ENCODE data around the gene ZNF844.
A peak's percentile ranks its signal among the peaks of the same experiment; 100 is the strongest.

ZNF844 gene

GRCh38 chr19:12064590-12065538, at the start of gene ZNF844:
ZNF844 (plus strand) TSS chr19:12064731; CDS start chr19:12064874, 143 bp downstream.
- TF ChIP-seq CTCF (IDR thresholded peaks at IDR 0.05; ENCODE audit: insufficient read depth, missing control alignments): no peak
- FAIRE-seq: no peak
- peak; percentile 77 for DNase-seq (ENCODE audit: insufficient read length, low spot score)

GRCh38 chr19:12015015-12015752, 49.3 kb upstream of the ZNF844 start:
- no peak for TF ChIP-seq CTCF (IDR thresholded peaks at IDR 0.05; ENCODE audit: insufficient read depth, missing control alignments)
- DNase-seq (ENCODE audit: insufficient read length, low spot score) (no peak), FAIRE-seq (no peak)

GRCh38 chr19:12015753-12016116, 48.8 kb upstream of the ZNF844 start:
- no peak for TF ChIP-seq CTCF (IDR thresholded peaks at IDR 0.05; ENCODE audit: insufficient read depth, missing control alignments)
- FAIRE-seq (no peak), DNase-seq (ENCODE audit: insufficient read length, low spot score) (no peak)

- no peak for TF ChIP-seq CTCF (IDR thresholded peaks at IDR 0.05; ENCODE audit: insufficient read depth, missing control alignments)
- no peak for FAIRE-seq
- no peak for DNase-seq (ENCODE audit: insufficient read length, low spot score)
Measured at GRCh38 chr19:12034198-12034597, 30.3 kb upstream of the ZNF844 start.

GRCh38 chr19:12034620-12035019, 29.9 kb upstream of the ZNF844 start:
- DNase-seq (ENCODE audit: insufficient read length, low spot score) (no peak), FAIRE-seq (no peak)

More at GRCh38 chr19:12034620-12035019, 29.9 kb upstream of the ZNF844 start:
- TF ChIP-seq CTCF (IDR thresholded peaks at IDR 0.05; ENCODE audit: insufficient read depth, missing control alignments): no peak
